GM10248 (cell line): ENCODE data around the gene FUT8.

Experiments used
- CTCF ChIA-PET: fragments of 300-600 bp; sonication (Branson Sonifier 250); formaldehyde crosslinking; extraction: SDS; loops from one replicate; lab custom pipeline; 2021; ENCODE audit warnings: antibody characterized with exemption; lab: Yijun Ruan, JAX
- POLR2A ChIA-PET: fragments of 350-650 bp; sonication (Branson Sonifier 250); formaldehyde crosslinking; extraction: SDS; loops from one replicate; lab custom pipeline; 2020; ENCODE audit warnings: antibody characterized with exemption; lab: Yijun Ruan, JAX
- DNase-seq: peaks from one replicate; pipeline ENCODE4 v3.0.0; 2012; ENCODE audit errors: extremely low spot score
- TF ChIP-seq, protein P1 (sequence below): IDR thresholded peaks from 2 replicates; pipeline ENCODE4 v1.5.1; 2012; ENCODE audit warnings: mild to moderate bottlenecking, low read depth; ENCODE audit errors: extremely low read depth, missing control alignments, control extremely low read depth

Gene FUT8

GRCh38 chr14:65792208-65792905 lies 379.8 kb downstream of the FUT8 start:
- CTCF ChIA-PET, result interaction anchor here (1.8 kb wide), 1 partner anchor 32 kb away, joined by 7 read pairs; no protein-coding TSS in a partner anchor
- TF ChIP-seq, protein P1, sequence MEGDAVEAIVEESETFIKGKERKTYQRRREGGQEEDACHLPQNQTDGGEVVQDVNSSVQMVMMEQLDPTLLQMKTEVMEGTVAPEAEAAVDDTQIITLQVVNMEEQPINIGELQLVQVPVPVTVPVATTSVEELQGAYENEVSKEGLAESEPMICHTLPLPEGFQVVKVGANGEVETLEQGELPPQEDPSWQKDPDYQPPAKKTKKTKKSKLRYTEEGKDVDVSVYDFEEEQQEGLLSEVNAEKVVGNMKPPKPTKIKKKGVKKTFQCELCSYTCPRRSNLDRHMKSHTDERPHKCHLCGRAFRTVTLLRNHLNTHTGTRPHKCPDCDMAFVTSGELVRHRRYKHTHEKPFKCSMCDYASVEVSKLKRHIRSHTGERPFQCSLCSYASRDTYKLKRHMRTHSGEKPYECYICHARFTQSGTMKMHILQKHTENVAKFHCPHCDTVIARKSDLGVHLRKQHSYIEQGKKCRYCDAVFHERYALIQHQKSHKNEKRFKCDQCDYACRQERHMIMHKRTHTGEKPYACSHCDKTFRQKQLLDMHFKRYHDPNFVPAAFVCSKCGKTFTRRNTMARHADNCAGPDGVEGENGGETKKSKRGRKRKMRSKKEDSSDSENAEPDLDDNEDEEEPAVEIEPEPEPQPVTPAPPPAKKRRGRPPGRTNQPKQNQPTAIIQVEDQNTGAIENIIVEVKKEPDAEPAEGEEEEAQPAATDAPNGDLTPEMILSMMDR, result no peak
- POLR2A ChIA-PET, result no interaction called here
- no peak for DNase-seq
